NCI-H524 treated with DMSO at 0.1 percent for 48 hours (cell line): ENCODE results near the gene TNFRSF1A.

ENCODE experiments used
- DNase-seq: peaks from one replicate; lab custom pipeline; 2025; lab: John Stamatoyannopoulos, UW

The TNFRSF1A gene

GRCh38 chr12:6336889-6337853, 4.7 kb downstream of the TNFRSF1A start:
- DNase-seq: no peak

- peak; percentile 35 for DNase-seq
Measured at GRCh38 chr12:6336079-6336888, 5.6 kb downstream of the TNFRSF1A start.

DNA sequence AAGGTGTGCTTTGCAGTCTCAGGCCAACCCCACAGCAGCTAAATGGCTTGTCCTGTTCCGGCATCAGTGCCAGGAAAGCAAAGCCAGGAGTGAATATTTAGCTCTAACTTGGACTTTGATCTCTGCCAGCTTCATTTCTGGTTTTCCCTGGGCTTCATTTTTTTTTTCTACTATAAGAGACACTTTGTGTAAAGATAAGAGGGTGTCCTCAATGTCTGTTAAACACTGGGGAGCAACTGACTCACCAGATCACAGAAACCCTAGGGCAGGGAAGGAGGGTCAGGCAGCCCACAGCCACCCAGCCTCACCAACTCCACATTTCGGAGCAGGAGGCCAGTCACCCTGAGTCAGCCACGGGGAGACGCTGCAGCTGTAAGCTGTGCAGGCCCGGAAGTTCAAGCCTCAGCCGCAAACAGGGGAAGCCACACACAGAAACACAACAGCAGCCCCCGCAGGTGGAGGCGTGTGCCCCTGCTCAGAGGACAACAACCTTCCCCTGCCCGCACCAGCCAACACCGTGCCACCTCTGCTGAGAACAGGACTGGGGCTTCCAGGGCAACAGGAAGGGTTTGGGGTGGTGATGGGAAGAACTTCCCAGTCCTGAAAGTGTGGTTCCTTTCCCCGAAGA, 6.3 kb downstream of the TNFRSF1A start:
- no peak for DNase-seq

DNA sequence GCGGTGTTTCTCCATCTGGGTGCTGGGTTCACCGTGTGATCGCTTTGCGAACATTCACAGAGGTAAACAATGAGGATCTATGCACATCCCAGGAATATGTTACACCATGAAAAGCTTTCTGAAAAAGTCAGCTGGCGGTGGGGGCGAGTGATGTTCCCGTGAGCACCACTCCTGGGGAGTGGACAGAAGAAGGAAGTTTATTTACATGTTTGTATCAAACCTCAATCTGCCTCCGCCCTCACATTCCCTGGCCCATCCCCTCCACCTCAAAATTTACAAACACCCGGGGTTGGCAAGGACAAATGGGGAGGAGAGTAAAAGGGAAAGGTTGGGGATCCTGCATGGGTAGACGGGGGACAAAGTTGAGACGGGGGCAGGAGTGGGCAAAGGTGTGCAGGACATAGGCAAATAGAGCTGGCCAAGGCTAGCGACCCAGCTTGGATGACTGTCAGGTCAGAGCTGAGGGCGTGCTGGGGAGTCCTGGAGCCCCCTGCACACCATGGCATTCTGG, 6.9 kb downstream of the TNFRSF1A start:
- no peak for DNase-seq

DNA sequence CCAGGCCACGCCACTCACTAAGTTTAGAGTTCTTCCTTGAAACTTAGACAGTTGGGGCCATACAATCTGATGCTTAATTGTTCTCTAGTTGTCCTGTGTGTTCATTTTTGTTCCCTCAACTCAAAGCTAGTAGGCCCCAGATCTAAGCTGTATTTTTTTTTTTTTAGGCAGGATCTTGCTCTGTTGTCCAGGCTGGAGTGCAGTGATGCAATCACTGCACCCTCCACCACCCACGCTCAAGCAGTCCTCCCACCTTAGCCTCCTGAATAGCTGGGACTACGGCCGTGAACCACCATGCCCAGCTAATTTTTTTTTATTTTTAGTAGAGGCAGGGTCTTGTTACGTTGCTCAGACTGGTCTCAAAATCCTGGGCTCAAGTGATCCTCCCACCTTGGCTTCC, 7.5 kb downstream of the TNFRSF1A start:
- DNase-seq: no peak

- no peak for DNase-seq
Measured at GRCh38 chr12:6333566-6333965, 8.3 kb downstream of the TNFRSF1A start.

GRCh38 chr12:6333029-6333428, 8.8 kb downstream of the TNFRSF1A start:
- DNase-seq: no peak

DNA sequence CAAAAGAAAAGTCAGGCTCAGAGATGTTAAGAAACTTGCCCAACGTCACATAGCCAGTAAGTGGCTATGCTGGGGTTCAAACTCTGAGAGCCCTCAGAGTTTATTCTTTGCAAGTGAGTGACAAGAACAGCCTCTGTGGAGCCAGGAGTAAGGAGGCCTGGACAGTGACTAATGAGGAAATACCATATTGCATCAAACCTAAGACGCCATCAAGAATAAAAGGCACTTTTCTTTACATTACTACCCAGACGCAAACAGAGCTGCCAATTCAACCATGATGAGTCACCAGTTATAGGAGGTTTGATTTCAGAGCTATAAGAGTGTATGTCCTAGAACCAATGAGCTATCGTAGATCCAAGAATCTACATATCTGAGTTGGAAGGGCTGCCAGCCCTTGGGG, 9.4 kb downstream of the TNFRSF1A start:
- no peak for DNase-seq

DNA sequence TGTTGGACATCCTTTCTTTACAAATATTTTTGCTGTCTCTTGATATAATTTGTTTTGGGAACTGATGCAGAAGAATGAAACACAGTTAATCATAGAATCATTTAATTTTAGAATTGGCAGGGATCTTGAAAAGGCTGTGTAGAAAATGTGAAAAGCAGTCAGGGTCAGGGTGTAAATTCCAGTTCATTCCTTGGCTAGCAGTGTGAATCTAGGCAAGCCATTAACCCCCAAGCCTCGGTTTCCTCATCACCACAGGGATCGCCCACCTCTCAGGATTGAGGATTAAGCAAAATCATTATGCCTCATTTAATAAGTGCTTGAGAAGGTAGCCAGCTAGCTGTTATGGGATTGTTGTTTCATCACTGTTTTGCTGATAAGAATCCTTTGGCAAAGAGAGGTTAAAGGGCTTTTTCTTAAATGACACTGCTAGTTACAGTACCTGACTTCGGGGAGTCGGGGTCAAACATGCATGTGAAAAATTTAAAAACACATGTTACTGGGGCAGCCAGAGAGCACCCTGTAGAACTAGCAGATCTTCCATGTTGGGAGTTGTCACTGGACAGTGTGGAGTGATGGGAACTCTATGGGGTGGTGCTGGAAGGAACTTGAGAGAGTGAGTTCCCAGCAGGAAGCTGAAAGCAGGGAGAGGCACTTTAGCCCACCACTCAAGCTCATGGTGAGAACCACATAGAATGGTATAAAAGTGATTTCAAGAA, 10.7 kb downstream of the TNFRSF1A start:
- no peak for DNase-seq

DNA sequence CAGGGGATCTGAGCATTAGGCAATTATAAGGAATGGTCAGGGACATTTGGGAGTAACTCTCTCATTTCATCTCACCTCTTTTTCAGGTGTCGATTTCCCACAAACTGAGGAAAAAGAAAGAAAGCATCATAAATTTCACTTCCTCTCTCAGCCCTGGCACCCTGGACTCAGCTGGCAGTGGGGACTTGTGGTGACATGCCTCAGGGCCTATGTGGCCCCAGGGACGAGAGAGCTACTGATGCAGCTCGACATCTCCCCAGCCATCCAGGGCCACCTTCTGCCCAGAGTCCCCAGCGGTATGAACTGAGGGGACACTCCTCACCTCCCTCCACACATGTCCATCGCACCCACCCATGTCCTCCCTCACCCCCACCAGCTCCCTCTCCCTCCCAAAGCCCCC, 11.7 kb downstream of the TNFRSF1A start:
- no peak for DNase-seq

- no peak for DNase-seq
Measured at GRCh38 chr12:6329703-6330064, 12.2 kb downstream of the TNFRSF1A start.

DNA sequence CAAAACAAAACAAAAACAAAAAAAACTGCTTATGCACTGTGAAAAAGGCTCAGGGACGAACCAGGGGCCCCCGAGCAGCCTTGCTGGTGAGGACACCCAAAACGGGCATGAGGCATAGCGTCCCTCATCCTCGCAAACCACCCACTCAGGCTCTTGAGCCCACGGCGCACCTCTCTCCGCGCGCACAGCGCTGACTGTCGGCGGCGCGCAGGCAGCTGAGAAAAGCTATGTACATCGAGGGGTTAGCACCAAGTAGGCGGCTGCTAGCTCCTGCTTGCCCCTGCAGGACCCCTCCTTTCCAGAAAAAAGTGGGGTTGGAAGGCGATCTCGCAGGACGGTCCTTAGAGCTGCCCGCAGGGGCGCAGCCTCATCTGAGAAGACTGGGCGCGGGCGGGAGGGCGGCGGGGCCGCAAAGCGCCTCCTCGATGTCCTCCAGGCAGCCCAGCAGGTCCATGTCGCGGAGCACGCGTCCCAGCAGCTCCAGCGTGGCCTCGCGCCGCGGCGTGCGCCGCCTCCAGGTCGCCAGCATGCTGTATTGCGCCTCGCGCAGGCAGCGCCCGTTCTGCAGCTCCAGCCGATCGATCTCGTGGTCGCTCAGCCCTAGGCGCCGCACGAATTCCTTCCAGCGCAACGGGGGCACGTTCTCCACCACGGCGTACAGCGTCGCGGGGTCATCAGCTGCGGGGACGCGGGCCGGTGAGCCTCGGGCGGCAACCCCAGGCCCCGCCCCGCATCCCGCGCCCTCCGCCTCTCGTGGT, 12.8 kb downstream of the TNFRSF1A start:
- no peak for DNase-seq

- no peak for DNase-seq
Measured at GRCh38 chr12:6328045-6328779, 13.7 kb downstream of the TNFRSF1A start.

DNA sequence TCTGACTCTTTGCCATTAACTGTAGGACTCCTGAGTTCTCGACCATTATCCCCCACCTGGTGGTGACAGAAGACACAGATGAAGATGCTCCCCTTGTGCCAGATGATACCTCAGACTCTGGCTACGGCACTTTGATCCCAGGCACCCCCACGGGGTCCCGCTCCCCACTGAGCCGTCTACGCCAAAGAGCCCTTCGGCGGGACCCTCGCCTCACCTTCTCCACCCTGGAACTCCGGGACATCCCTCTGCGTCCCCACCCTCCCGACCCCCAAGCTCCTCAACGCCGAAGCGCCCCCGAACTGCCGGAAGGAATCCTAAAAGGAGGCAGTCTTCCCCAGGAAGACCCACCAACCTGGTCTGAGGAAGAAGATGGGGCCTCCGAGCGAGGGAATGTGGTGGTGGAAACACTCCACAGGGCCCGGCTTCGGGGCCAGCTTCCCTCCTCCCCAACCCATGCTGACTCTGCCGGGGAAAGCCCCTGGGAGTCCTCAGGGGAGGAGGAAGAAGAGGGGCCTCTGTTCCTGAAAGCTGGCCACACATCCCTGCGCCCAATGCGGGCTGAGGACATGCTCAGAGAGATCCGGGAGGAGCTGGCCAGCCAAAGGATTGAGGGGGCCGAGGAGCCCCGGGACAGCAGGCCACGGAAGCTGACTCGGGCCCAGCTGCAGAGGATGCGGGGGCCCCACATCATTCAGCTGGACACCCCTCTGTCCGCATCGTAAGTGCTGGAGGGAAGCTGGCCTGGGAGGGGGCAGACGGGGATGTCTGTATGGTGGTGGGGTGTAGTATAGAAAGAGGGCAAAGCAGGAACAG, 14.4 kb downstream of the TNFRSF1A start:
- DNase-seq: no peak

DNA sequence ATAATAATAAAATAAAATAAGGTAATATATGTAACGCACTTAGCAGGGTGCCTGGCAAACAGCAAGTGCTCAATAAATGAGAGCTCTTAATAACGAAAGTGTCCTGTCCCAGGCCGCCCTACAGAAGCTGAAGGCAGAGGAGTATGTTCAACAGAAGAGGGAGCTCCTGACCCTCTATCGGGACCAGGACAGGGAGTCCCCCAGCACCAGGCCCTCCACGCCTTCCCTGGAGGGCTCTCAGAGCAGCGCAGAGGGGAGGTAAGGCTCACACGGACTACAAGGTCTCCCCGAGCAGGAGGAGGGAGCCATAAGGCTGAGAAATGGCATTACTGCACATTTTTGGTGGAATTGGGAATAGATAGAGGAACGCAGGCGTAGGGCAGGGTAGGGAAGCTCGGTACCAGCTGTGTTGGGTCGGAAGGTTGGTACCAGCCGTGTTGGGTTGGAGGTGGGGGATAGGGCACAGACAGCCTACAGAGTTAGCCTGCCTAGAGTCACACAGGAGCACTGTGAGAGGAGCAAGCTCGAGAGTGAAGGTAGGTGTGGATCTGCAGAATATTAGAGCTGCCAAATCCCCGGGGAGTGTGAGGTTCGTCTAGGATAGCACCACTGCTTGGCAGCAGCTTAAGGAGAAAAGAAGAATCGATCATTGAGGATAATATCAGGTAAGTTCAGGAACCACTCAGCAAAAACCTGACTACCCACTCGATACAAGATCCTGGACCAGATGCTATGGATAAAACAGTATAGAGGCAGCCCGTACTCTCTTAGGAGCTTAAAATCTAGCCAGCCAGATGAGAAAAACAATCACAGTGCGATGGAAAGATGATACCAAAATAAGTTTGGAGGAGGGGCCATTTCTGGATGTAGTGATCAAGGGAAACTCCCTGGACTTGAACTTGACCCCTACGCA, 15.3 kb downstream of the TNFRSF1A start:
- peak; percentile 10 for DNase-seq

- no peak for DNase-seq
Measured at GRCh38 chr12:6324936-6325750, 16.7 kb downstream of the TNFRSF1A start.

DNA sequence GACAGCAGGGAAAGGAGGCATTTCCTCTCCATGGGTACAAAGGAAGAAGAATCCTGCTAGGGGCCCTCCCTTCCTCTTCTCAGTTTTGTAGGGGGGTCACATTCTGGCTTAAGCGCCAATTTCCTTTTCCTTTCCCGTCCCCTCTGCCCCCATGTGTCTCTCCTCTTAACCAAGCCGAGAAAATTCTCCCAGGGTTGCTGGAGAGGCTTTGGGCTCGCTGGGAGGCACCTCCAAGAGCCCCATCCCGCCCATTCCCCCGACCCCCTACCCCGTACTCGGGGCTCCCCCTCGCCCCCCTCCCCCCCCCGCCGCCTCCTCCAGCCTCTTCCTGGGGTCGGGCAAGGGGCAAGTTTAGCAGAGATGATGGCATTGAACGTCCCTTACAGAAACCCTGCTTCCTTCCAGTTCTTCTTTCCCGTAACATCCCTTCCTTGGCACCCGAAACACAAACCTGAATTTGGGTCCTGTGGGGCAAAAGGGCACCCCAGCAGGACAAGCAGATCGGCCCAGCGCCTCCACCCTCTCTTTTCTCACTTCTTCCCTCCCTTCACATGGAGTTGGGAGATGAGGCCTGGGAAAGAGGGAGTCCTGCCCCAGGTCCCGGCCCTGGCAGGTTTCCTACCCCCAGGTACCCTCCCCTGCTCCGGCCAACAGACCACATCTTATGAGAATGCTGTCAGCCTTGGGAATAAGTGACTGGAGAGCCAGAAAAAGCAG, 17.7 kb downstream of the TNFRSF1A start:
- no peak for DNase-seq
